Measurements from ENCODE around the gene PBX2.

The PBX2 gene

DNA sequence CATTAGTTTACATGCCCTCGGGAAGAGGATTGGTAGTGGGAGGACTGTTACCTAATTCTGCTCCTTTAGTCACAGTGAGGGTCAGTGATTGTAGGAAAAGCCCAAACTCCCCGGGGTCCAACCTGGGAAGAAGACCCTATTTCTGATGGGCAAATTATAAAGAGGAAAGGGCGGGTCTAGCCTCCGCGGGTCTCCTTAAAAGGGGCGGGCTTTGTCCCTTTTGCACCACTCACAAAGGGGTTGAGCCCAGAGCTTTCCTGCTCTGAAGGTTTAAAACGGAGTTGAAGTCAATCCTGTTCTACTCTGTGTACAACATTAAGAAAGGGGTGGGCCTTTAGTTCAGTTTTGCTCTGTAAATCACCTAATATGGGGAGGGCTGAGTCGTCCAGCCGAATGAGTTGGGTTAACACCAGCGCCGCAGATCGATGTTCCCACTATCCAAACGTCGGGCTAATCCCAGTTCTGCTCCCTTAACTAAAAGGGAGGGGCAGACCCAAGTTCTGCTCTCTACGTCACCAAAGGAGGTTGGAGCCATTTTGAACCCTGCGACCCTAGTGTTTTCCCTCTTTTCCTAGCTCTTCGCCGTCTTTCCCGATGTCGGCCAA lies 12.7 kb downstream of the PBX2 start:
- peak; percentile 66 for DNase-seq (ENCODE audit: low read depth, low spot score)
- peak overlapping the region; percentile 96 for H3K4me3 ChIP-seq (ENCODE audit: low read length)

DNA sequence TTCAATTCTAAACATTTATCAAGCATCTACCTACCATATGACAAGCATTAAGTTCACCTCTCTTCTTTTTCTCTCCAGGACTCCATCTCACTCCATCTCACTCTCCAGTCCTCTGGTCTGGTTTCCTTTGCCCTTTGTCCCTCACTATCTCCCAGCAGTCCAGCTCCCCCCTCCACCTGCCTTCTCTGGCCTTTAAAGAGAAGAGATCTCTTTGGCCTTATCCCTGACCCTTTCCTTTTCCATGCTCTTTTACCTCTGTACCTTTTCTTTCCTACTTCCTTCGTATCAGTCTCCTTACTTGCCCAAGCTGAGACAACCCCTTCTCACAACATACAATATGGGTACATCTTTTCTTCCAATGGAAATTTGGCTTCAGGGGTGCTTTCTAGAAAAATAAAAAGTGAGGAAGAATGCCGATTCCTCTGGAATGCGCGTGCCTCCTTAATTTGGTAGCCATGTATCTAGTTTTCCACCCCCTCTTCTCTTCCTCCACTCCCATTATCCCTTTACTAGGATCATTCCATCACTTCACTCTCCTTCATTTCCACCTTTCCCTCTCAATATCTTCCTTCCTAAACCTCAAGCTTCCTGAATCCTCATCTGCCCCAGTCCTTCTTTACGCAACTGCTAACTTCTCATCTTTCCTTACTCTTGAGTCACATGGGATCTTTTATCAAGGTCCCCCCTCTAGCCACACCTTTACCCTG lies 13.4 kb downstream of the PBX2 start:
- DNase-seq (ENCODE audit: low read depth, low spot score): no peak
- H3K4me3 ChIP-seq (ENCODE audit: low read length): peak overlapping the region; percentile 96

DNA sequence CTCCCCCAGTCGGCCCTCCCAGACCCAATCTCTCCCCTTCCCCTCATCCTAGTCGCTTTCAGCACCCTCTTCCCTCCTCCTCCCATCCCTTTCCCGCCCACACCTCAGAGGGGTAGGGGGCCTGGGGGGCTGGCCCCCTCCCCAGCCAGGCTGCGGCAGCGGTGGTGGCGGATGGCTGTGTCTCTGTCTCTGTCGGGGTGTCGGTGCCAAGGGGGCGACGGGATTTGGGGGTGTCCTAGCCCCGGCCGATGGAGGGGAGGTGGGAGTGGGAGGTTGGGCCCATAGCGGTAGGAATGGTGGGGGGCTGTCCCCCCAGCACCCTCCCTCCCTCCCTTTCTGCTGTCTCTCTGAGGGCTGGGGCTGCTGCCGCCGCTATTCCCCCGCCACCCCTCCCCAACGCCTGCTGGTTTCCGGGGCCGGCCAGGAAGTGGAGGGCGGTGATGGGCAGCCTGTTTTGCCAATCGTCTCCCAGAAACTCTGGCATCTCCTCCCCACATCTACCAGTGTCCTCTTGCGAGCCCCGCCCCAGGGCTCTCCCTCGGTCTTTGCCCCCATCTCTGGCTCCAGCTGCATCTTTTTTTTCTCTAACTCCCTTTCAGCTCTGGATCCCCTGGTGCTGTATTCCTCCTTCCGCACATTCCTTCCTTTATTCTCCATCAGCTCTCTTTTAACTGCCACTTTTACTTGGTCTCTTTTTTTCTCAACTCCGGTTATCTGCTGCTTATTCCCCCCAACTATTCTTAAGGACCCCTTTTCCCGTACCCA lies 14.1 kb downstream of the PBX2 start, which contains the start of gene AGPAT1:
TSS of gene AGPAT1 (minus strand) at position 374 of the 765 bp plus-strand sequence. CDS start 4,588 bp downstream, outside the sequence.
- H3K4me3 ChIP-seq (ENCODE audit: low read length): peak within 1 kb of the TSS; percentile 96
- DNase-seq (ENCODE audit: low read depth, low spot score): peak; percentile 97

DNA sequence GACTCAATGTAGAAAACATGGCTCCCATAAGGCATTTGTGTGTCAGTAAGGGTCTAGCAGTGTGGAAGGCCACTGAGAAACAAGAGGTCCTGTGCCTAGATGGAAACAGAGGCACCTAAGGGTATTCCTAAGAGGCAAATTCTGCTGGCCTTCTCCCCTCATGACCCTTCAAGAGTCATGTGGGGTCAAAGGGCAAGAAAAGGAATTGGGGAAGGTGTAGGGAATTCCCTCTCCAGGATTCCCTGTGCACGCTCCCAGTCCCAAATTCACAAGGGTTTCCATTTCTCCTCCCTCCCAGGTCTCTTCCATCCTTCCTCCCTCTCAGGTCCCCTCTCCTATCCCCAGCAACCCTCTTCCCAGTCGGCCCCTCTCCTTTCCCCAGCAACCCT lies 14.7 kb downstream of the PBX2 start:
- peak overlapping the region; percentile 96 for H3K4me3 ChIP-seq (ENCODE audit: low read length)
- no peak for DNase-seq (ENCODE audit: low read depth, low spot score)

- no peak for DNase-seq (ENCODE audit: low read depth, low spot score)
- no peak overlapping the region for H3K4me3 ChIP-seq (ENCODE audit: low read length)
Observed at GRCh38 chr6:32174416-32174815, 15.6 kb downstream of the PBX2 start.

GRCh38 chr6:32173051-32173727 lies 16.8 kb downstream of the PBX2 start:
- H3K4me3 ChIP-seq (ENCODE audit: low read length): no peak overlapping the region
- DNase-seq (ENCODE audit: low read depth, low spot score): peak; percentile 65

DNA sequence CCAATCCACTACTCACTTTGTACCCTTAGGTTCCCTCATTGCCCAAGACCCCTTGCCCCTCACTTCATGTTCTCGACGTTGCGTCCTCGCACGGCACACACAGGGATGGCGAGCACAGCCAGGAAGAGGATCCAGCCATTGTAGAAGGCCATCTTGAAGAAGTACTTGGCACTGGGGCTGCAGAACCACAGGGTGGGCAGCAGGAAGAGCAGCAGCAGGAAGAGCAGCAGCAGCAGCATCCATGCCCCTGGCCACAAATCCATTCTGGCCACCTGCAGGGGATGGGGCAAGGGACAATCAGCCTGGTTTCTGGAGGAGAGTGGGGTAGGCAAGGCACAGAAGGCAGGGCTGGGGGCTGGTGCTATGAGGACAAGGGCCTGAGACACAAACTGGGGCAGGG lies 18.8 kb downstream of the PBX2 start:
- H3K4me3 ChIP-seq (ENCODE audit: low read length): no peak overlapping the region
- no peak for DNase-seq (ENCODE audit: low read depth, low spot score)

DNA sequence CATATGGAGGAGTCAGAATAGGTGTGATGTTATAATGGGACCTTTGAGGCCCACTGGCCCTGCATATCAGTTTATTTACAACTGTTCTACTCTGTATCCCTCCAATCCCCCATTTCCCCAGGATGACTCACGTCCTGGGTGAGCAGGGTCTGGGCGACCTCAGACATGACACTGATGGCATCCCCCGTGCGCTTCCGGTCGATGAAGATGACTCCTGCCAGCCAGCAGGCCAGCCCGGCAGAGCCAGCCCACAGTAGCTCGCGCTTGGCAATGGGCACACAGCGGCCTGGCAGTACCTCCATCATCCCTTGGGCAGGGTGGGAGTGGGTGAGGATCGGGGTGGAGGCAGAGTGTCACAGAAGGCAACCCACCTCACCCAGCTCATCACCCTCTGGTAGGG lies 19.7 kb downstream of the PBX2 start:
- DNase-seq (ENCODE audit: low read depth, low spot score): no peak
- H3K4me3 ChIP-seq (ENCODE audit: low read length): no peak overlapping the region

DNA sequence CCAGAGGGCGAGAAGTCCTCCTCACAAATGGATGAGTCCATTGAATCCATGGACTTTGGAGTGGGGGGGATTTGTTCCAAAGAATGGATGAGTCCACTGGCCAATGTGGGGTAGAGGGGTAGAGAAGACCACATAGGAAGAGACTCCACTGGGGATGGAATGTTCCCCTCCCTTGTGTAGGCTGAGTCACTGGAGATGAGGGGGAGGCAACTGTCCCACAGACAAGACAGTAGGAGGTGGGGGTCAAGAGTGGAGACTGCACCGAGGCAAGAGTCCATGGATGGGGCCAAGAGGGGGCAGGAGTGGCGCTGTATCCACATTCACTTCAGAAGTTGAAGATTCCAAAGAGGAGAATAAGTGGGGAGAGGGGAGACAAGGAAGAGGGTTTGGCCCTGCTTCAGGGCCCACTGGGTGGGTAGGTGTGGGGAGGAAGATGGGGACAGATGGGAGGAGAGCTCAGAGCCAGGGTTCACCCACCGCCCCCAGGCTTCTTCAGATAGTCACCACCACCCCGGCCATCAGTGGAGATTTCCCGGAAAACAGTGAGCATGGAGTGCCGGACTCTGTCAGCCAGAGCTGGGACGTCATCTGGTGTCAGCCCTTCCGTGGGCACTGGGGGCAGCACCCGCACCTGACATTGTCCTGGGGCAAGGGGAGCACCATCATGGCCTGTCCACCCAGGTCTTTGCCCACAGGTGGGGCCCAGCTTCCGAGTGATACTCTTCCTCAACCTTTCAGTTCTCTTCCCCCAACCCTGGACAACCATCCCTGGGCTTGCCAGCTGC lies 21.0 kb downstream of the PBX2 start:
- DNase-seq (ENCODE audit: low read depth, low spot score): no peak
- H3K4me3 ChIP-seq (ENCODE audit: low read length): no peak overlapping the region

DNA sequence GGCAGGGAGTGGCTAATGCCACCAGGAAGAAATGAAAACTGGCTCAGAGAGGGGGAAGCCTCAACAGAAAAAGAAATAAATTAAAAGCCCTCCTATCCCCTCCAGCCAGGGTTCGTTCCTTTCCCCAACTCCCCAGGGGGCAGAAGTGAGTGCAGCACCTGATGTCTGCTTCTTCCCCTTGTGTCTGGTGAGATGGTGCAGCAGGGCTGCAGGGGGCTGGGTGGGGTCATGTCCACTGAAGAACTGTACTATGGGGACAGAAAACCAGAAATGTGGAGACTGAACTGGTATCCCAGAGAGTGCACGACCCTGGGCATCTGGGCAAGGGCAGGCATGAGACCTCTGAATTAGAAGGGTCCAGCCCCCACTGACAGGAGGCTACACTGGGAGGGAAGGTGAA lies 21.7 kb downstream of the PBX2 start:
- no peak for DNase-seq (ENCODE audit: low read depth, low spot score)
- no peak overlapping the region for H3K4me3 ChIP-seq (ENCODE audit: low read length)

- H3K4me3 ChIP-seq (ENCODE audit: low read length): no peak overlapping the region
- no peak for DNase-seq (ENCODE audit: low read depth, low spot score)
Observed at GRCh38 chr6:32167761-32168262, 22.2 kb downstream of the PBX2 start.

- no peak overlapping the region for H3K4me3 ChIP-seq (ENCODE audit: low read length)
Observed at GRCh38 chr6:32167154-32167760, 22.7 kb downstream of the PBX2 start.

GRCh38 chr6:32166411-32167061 lies 23.5 kb downstream of the PBX2 start:
- no peak overlapping the region for H3K4me3 ChIP-seq (ENCODE audit: low read length)
- no peak for DNase-seq (ENCODE audit: low read depth, low spot score)

More at GRCh38 chr6:32167154-32167760, 22.7 kb downstream of the PBX2 start:
- no peak for DNase-seq (ENCODE audit: low read depth, low spot score)

DNA sequence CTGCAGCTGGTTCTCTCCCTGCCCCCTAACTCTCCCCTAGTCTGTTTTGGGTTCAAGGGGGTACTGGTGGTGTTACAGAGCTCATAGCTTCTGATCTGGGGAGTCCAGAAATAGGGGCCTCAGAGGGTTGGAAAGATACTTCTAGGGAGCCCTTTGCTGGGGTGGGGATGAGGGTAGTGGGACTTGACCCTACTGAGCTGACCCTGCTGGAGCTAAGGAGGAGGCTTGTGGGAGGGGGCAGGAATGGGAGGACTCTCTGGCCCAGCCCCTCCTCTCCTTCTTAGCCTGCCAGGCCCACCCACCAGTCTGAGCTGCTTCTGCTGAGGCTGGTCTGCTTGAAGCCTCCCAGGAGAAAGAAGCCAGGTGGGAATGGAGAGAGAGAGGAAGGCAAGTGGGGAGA lies 25.7 kb downstream of the PBX2 start, which contains the start of gene EGFL8:
TSS of gene EGFL8 (plus strand) at position 301 of the 400 bp plus-strand sequence. CDS start 1,571 bp downstream, outside the sequence.
- no peak for DNase-seq (ENCODE audit: low read depth, low spot score)
- no peak within 1 kb of the TSS for H3K4me3 ChIP-seq (ENCODE audit: low read length)

DNA sequence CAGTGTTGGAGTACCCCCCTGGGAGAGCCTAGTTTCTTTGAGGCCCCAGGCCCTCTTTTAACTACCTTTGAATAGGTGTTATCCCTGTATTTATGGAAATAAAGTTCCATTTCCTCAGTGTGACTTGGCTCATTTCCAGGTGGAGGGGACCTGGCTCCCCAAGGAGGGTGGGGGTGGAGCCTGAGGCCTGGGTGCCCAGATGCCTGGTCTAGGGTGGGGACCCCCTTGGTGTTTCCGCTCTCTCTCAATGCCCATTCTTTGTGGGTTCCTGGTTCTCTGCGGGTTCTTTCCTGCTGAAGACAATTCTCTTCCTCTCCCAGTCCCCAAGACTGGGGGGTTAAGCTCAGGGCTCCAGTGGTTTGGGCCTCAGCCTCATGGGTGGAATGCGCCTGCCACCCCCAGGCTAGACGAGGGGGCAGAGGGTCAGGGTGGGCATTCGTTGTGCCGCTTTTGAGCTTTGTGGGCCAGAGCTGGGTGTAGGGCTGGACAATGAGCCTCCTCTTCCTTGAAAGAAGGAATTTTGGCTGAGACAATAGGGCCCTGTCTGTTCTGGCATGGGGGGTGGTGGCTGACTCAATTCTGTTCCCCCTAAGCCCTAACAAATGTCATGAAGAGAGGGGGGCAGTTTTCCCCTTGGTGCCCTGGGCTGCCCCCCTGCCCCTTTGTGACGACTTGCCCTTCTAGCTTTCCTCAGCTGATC lies 26.3 kb downstream of the PBX2 start:
- no peak overlapping the region for H3K4me3 ChIP-seq (ENCODE audit: low read length)
- DNase-seq (ENCODE audit: low read depth, low spot score): no peak

- DNase-seq (ENCODE audit: low read depth, low spot score): no peak
- no peak overlapping the region for H3K4me3 ChIP-seq (ENCODE audit: low read length)
Observed at GRCh38 chr6:32158052-32158451, 31.9 kb downstream of the PBX2 start.

DNA sequence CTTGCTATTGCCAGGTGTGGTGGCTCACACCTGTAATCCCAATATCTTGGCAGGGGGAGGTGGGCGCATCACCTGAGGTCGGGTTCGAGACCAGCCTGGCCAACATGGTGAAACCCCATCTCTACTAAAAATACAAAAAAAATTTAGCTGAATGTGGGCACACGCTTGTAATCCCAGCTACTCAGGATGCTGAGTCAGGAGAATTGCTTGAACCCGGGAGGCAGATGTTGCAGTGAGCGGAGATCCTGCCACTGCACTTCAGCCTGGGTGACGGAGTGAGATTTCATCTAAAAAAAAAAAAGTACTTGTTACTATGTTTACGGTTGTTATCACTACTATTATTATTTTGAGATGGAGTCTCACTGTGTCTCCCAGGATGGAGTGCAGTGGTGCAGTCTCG lies 33.1 kb downstream of the PBX2 start:
- DNase-seq (ENCODE audit: low read depth, low spot score): no peak
- H3K4me3 ChIP-seq (ENCODE audit: low read length): no peak overlapping the region
